DOHH2 (cell line): Measurements from ENCODE around the gene TRIM58.

Experiments
- CTCF ChIP-seq: fragments of 200-600 bp; sonication (generic); IDR thresholded peaks from one replicate; pipeline ENCODE4 v1.5.1; 2014; ENCODE audit warnings: antibody characterized with exemption, mild to moderate bottlenecking, low read depth, low read length; ENCODE audit not compliant: poor library complexity, severe bottlenecking
- EZH2phosphoT487 ChIP-seq: fragments of 200-600 bp; sonication (generic); IDR thresholded peaks from 2 replicates; pipeline ENCODE4 v1.6.1; 2017; ENCODE audit warnings: borderline replicate concordance, mild to moderate bottlenecking, antibody characterized with exemption, low read length, moderate library complexity, mixed read lengths

DNA sequence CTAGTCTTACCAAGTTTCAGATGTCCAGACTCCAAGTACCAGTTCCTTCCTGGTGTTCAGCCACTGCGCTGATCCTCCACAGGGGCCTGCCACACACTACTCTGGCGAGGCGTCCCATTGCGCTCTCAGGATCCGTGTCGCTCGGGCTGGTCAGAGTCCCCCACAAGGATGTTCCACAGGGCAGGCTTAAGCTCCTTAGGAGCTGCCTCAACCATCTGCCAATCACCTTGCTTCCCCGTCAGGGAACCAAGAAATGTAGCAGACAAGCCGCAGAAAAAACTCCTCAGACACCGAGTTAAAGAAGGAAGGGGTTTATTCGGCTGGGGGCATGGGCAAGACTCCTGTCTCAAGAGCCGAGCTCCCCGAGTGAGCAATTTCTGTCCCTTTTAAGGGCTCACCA, 48.2 kb downstream of the TRIM58 start:
- no peak for TF ChIP-seq CTCF
- TF ChIP-seq EZH2phosphoT487 = no peak
